ENCODE data around the gene MYO5A.

- TF ChIP-seq GATA2 (IDR thresholded peaks at IDR 0.05; ENCODE audit: low read depth, low read length) (no peak), GATA3 (IDR thresholded peaks at IDR 0.05; ENCODE audit: low read depth, low read length) (no peak)
Observed at GRCh38 chr15:52523192-52523591, 5.5 kb downstream of the MYO5A start.
